ENCODE measurements around the gene PPP5C.

- no peak for TF ChIP-seq CTCF (IDR thresholded peaks at IDR 0.05)
- no peak for TF ChIP-seq POLR2A (IDR thresholded peaks at IDR 0.05)
These were observed 65.9 kb downstream of the PPP5C start for GRCh38 chr19:46412650-46413261.
